Breast epithelium (tissue), 4 donors: Measurements from ENCODE around the gene MALAT1. TPM values are rescaled to one million over a fixed set of nuclear protein-coding genes. Genes with fewer than 3 reads are reported as not detected.

ENCODE experiments used
- DNase-seq, 2 donors: peaks; one replicate each; pipeline ENCODE4 v3.0.0-alpha.2; 2019; ENCODE audit warnings: low spot score in 2 of 2
- H3K27ac ChIP-seq, 2 donors: fragments of 200-600 bp; sonication (generic) in 1 of 2; one replicate each; pipeline ENCODE4 v1.5.1; 2016 to 2019; ENCODE audit warnings: mild to moderate bottlenecking in 1 of 2
- H3K27me3 ChIP-seq, 2 donors: fragments of 200-600 bp; sonication (generic) in 1 of 2; one replicate each; pipeline versions ENCODE4 v1.5.1 to v1.6.0; 2017 to 2019; ENCODE audit warnings: control low read depth in 1 of 2, mild to moderate bottlenecking in 1 of 2
- H3K36me3 ChIP-seq: fragments of 200-600 bp; one replicate; pipeline ENCODE4 v1.5.1; 2019
- H3K4me1 ChIP-seq, 2 donors: fragments of 200-600 bp; sonication (generic); one replicate each; pipeline ENCODE4 v1.5.1; 2016 to 2019; ENCODE audit warnings: control low read depth in 1 of 2
- H3K4me3 ChIP-seq, 3 donors: fragments of 200-600 bp; sonication (generic); 1 replicate in 2 of 3; 2 replicates in 1 of 3; pipeline ENCODE4 v1.5.1; 2016 to 2019; ENCODE audit warnings: mild to moderate bottlenecking in 3 of 3, moderate library complexity in 2 of 3
- H3K9me3 ChIP-seq, 2 donors: fragments of 200-600 bp; sonication (generic) in 1 of 2; one replicate each; pipeline ENCODE4 v1.5.1; 2016 to 2019; ENCODE audit warnings: control low read depth in 1 of 2
- CTCF ChIP-seq, 3 donors: fragments of 450-650 bp; IDR thresholded peaks; one replicate each; pipeline ENCODE4 v1.5.1; 2016 to 2017; ENCODE audit warnings: antibody characterized with exemption in 3 of 3, mild to moderate bottlenecking in 3 of 3, moderate library complexity in 3 of 3
- POLR2A ChIP-seq: fragments of 450-650 bp; IDR thresholded peaks from one replicate; pipeline ENCODE4 v1.6.1; 2016; ENCODE audit warnings: antibody characterized with exemption, mild to moderate bottlenecking, moderate library complexity
- POLR2AphosphoS5 ChIP-seq, 3 donors: sonication (generic); formaldehyde crosslinking; IDR thresholded peaks; one replicate each; pipeline ENCODE4 v1.6.1; 2017; ENCODE audit warnings: antibody characterized with exemption in 3 of 3
- intact Hi-C: fragments of 100-400 bp; cut with DNase I; formaldehyde crosslinking; loops from one replicate; pipeline ENCODE4 v1.15.1; 2023; ENCODE audit warnings: low total_unique reads
- total RNA-seq, 3 donors: library from RNA; depleted of rRNA; stranded (reverse); fragments of >200 nt; gene quantifications; one replicate each; pipeline ENCODE4 v1.1.0, GENCODE V29; 2016

MALAT1 gene
- total RNA-seq, 3 donors from 2014 or later = 14,217 to 22,312 (median 18,959) TPM

GRCh38 chr11:65500387-65501185 lies 1.7 kb downstream of the MALAT1 start:
- H3K27me3 ChIP-seq = no peaks in the 10 kb centered on the region
- peak overlapping the region; percentile 68 to 91 (median 72) for H3K4me3 ChIP-seq
- peaks cover 4 to 9% of the 10 kb centered on the region in 2 donors for H3K4me1 ChIP-seq
- no peaks in the 10 kb centered on the region for H3K36me3 ChIP-seq
- H3K27ac ChIP-seq = peak overlapping the region; percentile 95 to 98
- intact Hi-C loops = no loop called here
- no peak for TF ChIP-seq CTCF (IDR thresholded peaks at IDR 0.05)
- TF ChIP-seq POLR2AphosphoS5 (IDR thresholded peaks at IDR 0.05) = peak; percentile 91 to 98 (median 94)
- TF ChIP-seq POLR2A = peak; percentile 65
- no peak for DNase-seq
- no peaks in the 10 kb centered on the region for H3K9me3 ChIP-seq

- H3K9me3 ChIP-seq = no peaks in the 10 kb centered on the region
- DNase-seq = no peak
- H3K36me3 ChIP-seq = no peaks in the 10 kb centered on the region
- H3K27ac ChIP-seq = peak overlapping the region; percentile 95 to 98
- intact Hi-C loops = no loop called here
- peaks cover 6 to 9% of the 10 kb centered on the region in 2 donors for H3K4me1 ChIP-seq
- TF ChIP-seq POLR2AphosphoS5 (IDR thresholded peaks at IDR 0.05) (no peak), POLR2A (no peak), CTCF (IDR thresholded peaks at IDR 0.05) (no peak)
- peak overlapping the region; percentile 68 to 91 (median 72) for H3K4me3 ChIP-seq
- no peaks in the 10 kb centered on the region for H3K27me3 ChIP-seq
These were observed 2.3 kb downstream of the MALAT1 start for GRCh38 chr11:65501186-65501471.

- peak in 1 of 2 donors; percentile 40 for DNase-seq
- Histone ChIP-seq H3K4me3 (peak overlapping the region; percentile 68 to 91 (median 72)), H3K27ac (peak overlapping the region; percentile 95 to 98), H3K27me3 (no peaks in the 10 kb centered on the region), H3K9me3 (no peaks in the 10 kb centered on the region), H3K36me3 (no peaks in the 10 kb centered on the region), H3K4me1 (peaks cover 5 to 6% of the 10 kb centered on the region in 2 donors)
- TF ChIP-seq POLR2AphosphoS5 (IDR thresholded peaks at IDR 0.05) (peak in 2 of 3 donors; percentile 36 to 58), CTCF (IDR thresholded peaks at IDR 0.05) (no peak)
- intact Hi-C loops = no loop called here
These were observed 2.8 kb downstream of the MALAT1 start for GRCh38 chr11:65501472-65502273.

- H3K9me3 ChIP-seq = no peaks in the 10 kb centered on the region
- H3K36me3 ChIP-seq = no peaks in the 10 kb centered on the region
- H3K27ac ChIP-seq = peak overlapping the region; percentile 95 to 98
- peaks cover 7 to 8% of the 10 kb centered on the region in 2 donors for H3K4me1 ChIP-seq
- TF ChIP-seq POLR2AphosphoS5 (IDR thresholded peaks at IDR 0.05) = no peak
- TF ChIP-seq CTCF (IDR thresholded peaks at IDR 0.05) = no peak
- no peak for TF ChIP-seq POLR2A
- peak overlapping the region; percentile 68 to 91 (median 72) for H3K4me3 ChIP-seq
- H3K27me3 ChIP-seq = no peaks in the 10 kb centered on the region
- no peak for DNase-seq
- intact Hi-C loops = no loop called here
These were observed 3.4 kb downstream of the MALAT1 start for GRCh38 chr11:65502274-65502554.
